GM21528 (cell line): ENCODE measurements around the gene SUN1.
"Not testable (repeated sequence)": the region's sequence is repeated elsewhere in the genome, so short reads cannot be mapped to it uniquely, and the experiment has no call there.

Source experiments
- ATAC-seq: cut with Tn5 transposase; IDR thresholded peaks from one replicate; pipeline ENCODE4 v1.9.1; 2021; ENCODE audit warnings: mild to moderate bottlenecking, moderate library complexity; ENCODE audit not compliant: unreplicated experiment, low FRiP score

SUN1 gene

DNA sequence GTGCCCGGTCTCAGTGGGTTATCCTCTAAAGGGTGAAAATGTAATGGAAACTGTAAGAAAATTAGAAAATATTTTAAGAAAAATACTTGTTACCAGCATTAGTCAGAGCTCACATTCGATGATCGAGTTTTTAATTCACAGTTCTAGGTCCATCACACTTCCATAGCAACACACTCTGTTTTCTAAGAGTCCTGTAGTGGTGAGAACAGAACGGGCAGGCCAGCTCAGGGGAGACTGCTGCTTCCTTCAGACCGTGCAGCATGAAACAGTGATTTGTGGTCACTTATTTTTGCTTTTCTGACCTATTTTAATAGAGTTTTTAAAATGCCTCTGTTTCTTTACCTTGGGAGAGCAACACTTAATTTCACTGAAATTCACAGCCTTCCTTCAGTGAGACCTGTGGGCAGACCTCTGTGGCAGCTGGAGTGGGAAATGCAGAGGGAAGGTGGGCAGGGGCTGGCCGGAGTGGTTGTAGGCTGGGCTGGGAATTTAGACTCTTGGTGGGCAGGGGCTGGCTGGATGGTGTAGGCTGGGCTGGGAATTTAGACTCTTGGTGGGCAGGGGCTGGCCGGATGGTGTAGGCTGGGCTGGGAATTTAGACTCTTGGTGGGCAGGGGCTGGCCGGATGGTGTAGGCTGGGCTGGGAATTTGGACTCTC, 1.5 kb downstream of the SUN1 start:
- ATAC-seq = no peak

DNA sequence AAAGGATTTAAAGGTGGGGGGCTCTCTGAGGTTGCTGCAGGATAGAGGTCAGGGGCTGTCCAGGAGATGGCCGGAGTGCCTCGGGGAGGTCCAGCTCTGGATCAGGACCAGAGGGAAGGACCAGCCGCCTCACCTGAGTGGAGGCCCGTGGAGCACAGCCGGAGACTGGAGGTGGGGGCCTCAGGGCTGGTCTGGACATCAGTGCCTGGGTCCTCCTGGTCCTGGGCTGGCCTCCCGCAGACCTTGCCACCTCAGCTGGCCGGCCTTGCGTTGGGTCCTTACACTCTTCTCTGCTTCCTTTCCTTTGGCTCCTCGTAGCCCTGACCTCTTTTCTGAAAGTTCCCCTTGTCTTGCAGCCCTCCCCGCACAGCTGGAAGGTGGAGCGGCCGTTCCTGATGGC, 2.0 kb downstream of the SUN1 start:
- no peak for ATAC-seq

DNA sequence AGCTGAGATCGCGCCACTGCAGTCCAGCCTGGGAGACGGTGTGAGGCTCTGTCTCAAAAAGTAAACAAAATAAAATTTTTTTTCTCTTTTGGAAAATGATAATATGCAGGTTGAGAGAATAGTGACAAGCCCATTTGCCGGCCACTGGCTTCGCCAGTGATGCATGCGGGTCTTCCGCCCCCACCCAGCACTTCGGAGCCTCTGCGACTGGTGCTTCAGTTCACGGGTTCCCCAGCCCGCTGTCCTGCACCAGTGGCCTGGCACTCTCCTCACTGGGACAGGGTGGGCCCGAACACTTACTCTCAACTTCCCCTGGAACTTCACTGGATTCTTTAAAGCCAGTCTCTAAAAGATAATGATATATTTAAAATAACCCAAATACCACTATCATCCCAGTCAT, 2.7 kb downstream of the SUN1 start:
- ATAC-seq = no peak

DNA sequence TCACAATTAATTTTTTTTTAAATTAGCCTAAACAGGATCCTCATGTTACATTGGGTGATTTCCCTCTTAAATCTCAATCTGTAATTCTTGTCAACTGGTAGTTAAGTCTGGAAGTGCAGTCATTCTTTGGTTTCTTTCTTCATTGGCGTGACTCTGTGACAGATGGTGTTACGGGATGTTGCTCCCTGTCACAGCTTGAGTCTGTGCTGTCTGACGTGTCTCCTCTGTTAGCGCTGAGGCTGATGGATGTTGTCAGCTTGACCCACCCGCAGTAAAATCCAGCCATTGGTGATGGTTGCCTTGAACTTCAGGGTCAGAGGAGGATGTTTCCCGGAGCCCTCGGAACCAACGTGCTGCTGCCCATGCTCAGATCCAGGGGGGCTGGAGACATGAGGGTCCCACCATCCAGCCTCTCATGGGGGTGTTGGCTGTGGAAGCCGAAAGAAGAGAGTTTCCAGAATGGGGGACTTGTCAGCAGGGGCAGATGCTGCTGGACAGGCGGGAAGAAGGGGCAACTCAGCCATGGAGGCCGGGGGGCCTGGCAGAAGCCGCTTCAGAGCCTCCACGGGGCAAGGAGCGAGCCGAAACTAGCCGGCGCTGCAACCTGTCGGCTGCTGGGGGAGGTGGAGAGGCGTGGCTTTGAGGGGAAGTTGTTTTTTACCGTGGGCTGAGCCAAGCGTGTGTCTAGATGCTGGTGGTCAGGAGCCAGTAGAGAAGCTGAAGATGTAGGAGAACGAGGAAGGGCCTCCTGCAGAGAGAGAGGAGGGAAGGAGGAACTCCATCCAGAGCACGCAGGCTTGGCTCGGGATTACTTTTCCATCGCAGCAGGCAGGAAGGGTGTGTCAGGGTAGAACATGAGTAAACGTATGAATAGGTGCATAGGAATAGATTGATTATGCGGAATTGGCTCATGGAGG, 3.5 kb downstream of the SUN1 start:
- ATAC-seq = no peak

DNA sequence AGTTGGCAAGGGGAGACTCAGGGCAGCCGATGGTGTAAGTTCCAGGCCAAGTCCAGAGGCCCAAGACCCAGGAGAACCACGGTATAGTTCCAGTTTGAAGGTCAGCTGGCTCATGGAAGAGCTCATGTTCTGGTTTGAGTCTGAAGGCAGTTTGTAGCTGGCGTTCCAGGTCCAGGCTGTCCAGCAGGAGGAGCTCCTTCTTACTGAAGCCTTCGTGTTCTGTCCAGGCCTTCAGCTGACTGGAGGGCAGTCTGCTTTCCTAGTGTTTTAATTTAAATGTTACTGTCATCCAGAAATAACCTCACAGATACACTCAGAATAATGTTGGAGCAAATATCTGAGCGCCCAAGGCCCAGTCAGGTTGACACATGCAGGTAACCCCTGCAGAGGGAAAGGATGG, 4.2 kb downstream of the SUN1 start:
- ATAC-seq = no peak

DNA sequence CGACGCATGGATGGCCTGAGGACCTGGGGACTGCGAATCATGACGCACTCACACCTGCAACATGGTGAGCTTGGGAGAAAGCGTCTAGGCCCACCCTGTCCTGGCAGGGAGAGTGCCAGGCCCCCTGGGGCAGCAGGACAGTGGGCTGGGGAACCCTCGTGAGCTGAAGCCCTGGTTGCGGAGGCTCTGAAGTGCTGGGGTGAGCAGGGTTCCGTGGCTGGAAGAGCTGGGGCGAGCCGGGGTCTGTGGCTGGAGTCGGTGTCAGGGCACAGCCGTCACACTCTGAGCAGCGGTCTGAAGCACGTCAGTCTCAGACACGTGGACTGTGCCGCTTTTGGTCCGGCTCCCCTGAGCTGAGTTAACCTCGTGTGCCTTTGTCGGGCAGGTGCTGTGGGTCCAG, 4.7 kb downstream of the SUN1 start:
- no peak for ATAC-seq

- ATAC-seq = no peak
These were observed 7.8 kb downstream of the SUN1 start for GRCh38 chr7:840001-840600.

DNA sequence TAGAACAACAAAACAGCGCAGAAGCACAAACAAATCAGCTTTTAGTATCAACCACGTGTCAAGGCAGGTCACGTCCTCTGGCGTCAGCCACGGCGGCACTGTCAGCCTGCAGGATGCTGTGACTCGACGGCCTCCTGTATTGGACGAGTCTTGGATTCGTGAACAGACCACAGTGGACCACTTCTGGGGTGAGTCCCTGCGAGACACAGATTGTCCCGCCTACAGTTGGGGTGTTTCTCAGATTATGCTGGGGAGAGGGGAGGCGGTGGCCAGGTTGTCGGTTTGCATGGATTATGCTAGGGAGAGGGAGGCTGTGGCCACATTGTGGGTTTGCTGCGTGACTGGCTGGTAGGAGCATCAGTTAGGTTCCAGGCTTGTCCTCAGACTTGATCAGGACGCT, 9.7 kb downstream of the SUN1 start:
- no peak for ATAC-seq

- ATAC-seq = no peak
These were observed 10.3 kb downstream of the SUN1 start for GRCh38 chr7:842431-843031.

DNA sequence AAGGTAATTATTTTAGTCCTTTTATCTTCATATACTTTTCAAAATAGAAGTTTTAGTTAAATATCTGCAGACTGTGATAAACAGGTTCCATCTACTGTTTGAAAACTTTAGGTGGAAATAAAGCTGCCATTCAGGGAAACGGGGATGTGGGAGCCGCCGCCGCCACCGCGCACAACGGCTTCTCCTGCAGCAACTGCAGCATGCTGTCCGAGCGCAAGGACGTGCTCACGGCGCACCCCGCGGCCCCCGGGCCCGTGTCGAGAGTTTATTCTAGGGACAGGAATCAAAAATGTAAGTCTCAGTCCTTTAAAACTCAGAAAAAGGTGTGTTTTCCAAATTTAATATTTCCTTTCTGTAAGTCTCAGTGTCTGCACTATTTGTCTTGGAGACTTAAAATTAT, 11.0 kb downstream of the SUN1 start:
- no peak for ATAC-seq

DNA sequence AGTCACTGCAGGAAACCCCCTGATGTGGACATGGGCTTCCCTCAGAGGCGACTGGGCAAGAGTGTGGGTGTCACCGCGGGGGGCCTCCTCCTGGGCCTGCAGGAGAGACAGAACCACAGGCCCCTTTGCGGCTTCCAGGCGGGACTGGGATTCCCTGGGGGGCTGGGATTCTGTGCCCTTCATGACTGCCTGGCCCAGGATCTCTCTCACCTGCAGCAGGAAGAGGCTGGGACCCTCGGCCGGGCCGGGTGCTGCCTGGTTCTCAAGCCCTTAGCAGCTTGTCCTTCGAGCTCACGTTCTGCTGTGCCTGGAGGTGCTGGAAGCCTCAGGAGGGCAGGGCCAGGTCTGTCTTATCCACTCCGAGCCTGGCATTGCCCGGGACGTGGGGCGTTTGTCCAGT, 11.8 kb downstream of the SUN1 start:
- ATAC-seq = no peak

DNA sequence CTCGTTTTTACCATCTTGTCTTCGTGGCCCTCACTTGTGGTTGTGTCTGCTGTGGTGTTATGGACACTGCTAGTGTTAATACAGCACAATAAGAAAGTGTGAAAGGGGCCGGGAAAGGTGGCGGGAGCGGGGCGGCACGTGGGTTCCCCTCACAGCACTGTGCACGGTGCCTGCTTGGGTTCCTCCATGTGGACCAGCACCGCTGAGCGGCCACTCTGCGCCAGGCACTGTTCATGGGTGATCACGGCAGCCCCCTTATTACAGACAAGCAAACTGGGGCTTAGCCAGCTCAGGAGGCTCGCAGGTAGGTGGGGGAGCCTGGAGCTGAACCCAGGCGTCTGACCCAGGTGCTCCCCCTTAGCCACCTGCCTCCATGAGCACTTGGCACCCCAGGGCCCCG, 12.2 kb downstream of the SUN1 start:
- no peak for ATAC-seq

DNA sequence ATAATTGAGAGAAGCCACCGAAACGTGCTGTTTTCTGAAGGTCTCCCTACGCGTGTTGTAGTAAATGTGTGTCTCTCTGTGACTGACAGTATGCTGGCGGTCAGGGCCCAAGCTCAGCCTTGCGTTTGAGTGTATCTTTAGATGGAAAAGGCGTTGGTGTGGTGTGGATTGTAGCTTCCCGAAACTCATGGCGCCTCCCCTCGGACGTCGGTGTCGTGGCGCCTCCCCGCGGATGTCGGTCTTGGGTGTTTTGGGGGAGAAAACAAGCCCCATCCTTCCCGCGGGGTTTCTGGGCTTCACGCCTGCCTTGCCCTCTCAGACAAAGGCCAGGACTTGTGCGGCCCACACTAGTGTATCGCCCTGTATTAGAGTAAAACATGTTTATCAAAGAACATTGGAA, 12.8 kb downstream of the SUN1 start:
- no peak for ATAC-seq

- ATAC-seq = no peak
These were observed 13.5 kb downstream of the SUN1 start for GRCh38 chr7:845731-846130.

DNA sequence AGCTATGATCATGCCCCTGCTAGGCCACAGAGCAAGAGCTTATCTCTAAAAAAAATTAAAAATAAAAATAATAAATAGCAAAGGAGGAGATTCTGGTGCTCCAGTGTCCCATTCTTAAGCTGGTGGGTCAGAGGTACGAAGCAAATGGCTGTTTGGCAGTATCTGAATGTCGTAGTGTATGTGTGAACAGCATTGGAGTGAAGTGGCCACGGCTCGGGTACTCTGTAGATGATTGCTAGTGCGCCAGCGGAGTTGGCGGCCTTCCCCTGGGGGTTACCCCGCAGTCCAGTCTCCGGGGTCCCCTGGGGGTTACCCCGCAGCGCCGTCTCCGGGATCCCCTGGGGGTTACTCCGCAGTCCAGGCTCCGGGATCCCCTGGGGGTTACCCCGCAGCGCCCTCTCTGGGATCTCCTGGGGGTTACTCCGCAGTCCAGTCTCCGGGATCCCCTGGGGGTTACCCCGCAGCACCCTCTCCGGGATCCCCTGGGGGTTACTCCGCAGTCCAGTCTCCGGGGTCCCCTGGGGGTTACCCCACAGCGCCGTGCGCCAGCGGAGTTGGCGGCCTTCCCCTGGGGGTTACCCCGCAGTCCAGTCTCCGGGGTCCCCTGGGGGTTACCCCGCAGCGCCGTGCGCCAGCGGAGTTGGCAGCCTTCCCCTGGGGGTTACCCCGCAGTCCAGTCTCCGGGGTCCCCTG, 14.8 kb downstream of the SUN1 start:
- ATAC-seq = not testable (repeated sequence)

GRCh38 chr7:847728-848127, 15.5 kb downstream of the SUN1 start:
- not testable (repeated sequence) for ATAC-seq

- ATAC-seq = no peak
These were observed 16.9 kb downstream of the SUN1 start for GRCh38 chr7:849145-849544.

- no peak for ATAC-seq
These were observed 17.5 kb downstream of the SUN1 start for GRCh38 chr7:849781-850180.

GRCh38 chr7:851204-851603, 18.9 kb downstream of the SUN1 start:
- no peak for ATAC-seq

- no peak for ATAC-seq
These were observed 21.3 kb downstream of the SUN1 start for GRCh38 chr7:853366-854117.
